Mesendoderm (in vitro differentiated cells): ENCODE data around the gene SPEM1.

Experiments used
- DNase-seq: peaks from one replicate; pipeline ENCODE4 v3.0.0; 2013
- H2AK5ac ChIP-seq: 2 replicates; pipeline ENCODE4 v1.6.1; 2013; ENCODE audit warnings: low read length, inconsistent platforms
- H2BK120ac ChIP-seq: 2 replicates; pipeline ENCODE4 v1.6.1; 2013; ENCODE audit warnings: low read depth, mild to moderate bottlenecking, low read length, moderate library complexity, mixed read lengths
- H2BK15ac ChIP-seq: replicated peaks from 2 replicates; pipeline ENCODE4 v1.6.1; 2013; ENCODE audit warnings: low read depth, mild to moderate bottlenecking, moderate library complexity
- H2BK5ac ChIP-seq: 2 replicates; pipeline ENCODE4 v1.6.1; 2013; ENCODE audit warnings: low read length, inconsistent platforms
- H3K18ac ChIP-seq: 2 replicates; pipeline ENCODE4 v1.6.1; 2013; ENCODE audit warnings: mild to moderate bottlenecking, low read length, mixed read lengths
- H3K23ac ChIP-seq: one replicate; pipeline ENCODE4 v1.6.1; 2013; ENCODE audit warnings: low read length
- H3K27ac ChIP-seq: 2 replicates; pipeline ENCODE4 v1.5.1; 2013; ENCODE audit warnings: low read depth, mild to moderate bottlenecking, inconsistent platforms, low read length, moderate library complexity
- H3K27me3 ChIP-seq: 2 replicates; pipeline ENCODE4 v1.6.1; 2013; ENCODE audit warnings: low read length, control low read depth, mild to moderate bottlenecking, inconsistent platforms; ENCODE audit not compliant: insufficient read depth, poor library complexity
- H3K36me3 ChIP-seq: 2 replicates; pipeline ENCODE4 v1.6.1; 2013; ENCODE audit warnings: low read length, inconsistent platforms; ENCODE audit not compliant: control insufficient read depth, insufficient read depth
- H3K4ac ChIP-seq: one replicate; pipeline ENCODE4 v1.6.1; 2013; ENCODE audit warnings: low read depth, mild to moderate bottlenecking, low read length, moderate library complexity
- H3K4me1 ChIP-seq: 2 replicates; pipeline ENCODE4 v1.6.1; 2013; ENCODE audit warnings: low read depth, low read length, inconsistent platforms; ENCODE audit not compliant: control insufficient read depth
- H3K4me2 ChIP-seq: 2 replicates; pipeline ENCODE4 v1.6.1; 2013; ENCODE audit warnings: low read length
- H3K4me3 ChIP-seq: 2 replicates; pipeline ENCODE4 v1.5.1; 2013; ENCODE audit warnings: mild to moderate bottlenecking, low read length
- H3K56ac ChIP-seq: one replicate; pipeline ENCODE4 v1.6.1; 2013; ENCODE audit warnings: low read length
- H3K79me1 ChIP-seq: 2 replicates; pipeline ENCODE4 v1.6.1; 2013; ENCODE audit warnings: low read length, inconsistent platforms
- H3K79me2 ChIP-seq: 2 replicates; pipeline ENCODE4 v1.6.1; 2013; ENCODE audit warnings: mild to moderate bottlenecking, low read length; ENCODE audit not compliant: control insufficient read depth, insufficient read depth
- H3K9ac ChIP-seq: 2 replicates; pipeline ENCODE4 v1.6.1; 2013; ENCODE audit warnings: low read length, inconsistent platforms
- H4K5ac ChIP-seq: one replicate; pipeline ENCODE4 v1.6.1; 2013; ENCODE audit warnings: low read length
- H4K8ac ChIP-seq: one replicate; pipeline ENCODE4 v1.6.1; 2013; ENCODE audit warnings: low read depth, mild to moderate bottlenecking, control low read depth, low read length, moderate library complexity
- WGBS: extraction: QIAGEN DNeasy Blood & Tissue Kit; methylation state at CpG from one replicate; pipeline ENCODE4 v1.1.7; 2013; ENCODE audit warnings: low lambda C conversion rate, missing lambda C conversion rate; ENCODE audit not compliant: insufficient coverage; ENCODE audit errors: extremely low coverage; 5-methylcytosine and 5-hydroxymethylcytosine counted together

Gene SPEM1

GRCh38 chr17:7407485-7408251 lies 12.5 kb upstream of the SPEM1 start, which contains the start of gene NLGN2:
NLGN2 (plus strand) TSS chr17:7407845; CDS start chr17:7408256, 411 bp downstream.
- Histone ChIP-seq H4K8ac (no peak within 1 kb of the TSS), H3K56ac (peak within 1 kb of the TSS; percentile 88), H3K4me2 (peak within 1 kb of the TSS; percentile 55), H3K9ac (peak within 1 kb of the TSS; percentile 63), H3K27ac (no peak within 1 kb of the TSS), H3K79me2 (no peaks in the 10 kb centered on the region), H4K5ac (no peak within 1 kb of the TSS), H3K36me3 (no peaks in the 10 kb centered on the region), H3K27me3 (no peaks in the 10 kb centered on the region), H3K18ac (peak within 1 kb of the TSS; percentile 57), H2AK5ac (no peak within 1 kb of the TSS), H2BK5ac (no peak within 1 kb of the TSS), H2BK120ac (no peak within 1 kb of the TSS), H3K79me1 (no peaks in the 10 kb centered on the region), H3K4me1 (peaks cover 9% of the 10 kb centered on the region), H3K4ac (no peak within 1 kb of the TSS), H3K4me3 (no peak within 1 kb of the TSS), H3K23ac (peak within 1 kb of the TSS; percentile 80), H2BK15ac (no peak within 1 kb of the TSS)
- DNase-seq: no peak
- no CpG with 5 or more reads among the region's 12 CpGs for WGBS

- Histone ChIP-seq H2BK120ac (no peak overlapping the region), H3K18ac (peak overlapping the region; percentile 57), H3K79me1 (no peaks in the 10 kb centered on the region), H3K4me2 (peak overlapping the region; percentile 55), H3K9ac (peak overlapping the region; percentile 63), H3K56ac (peak overlapping the region; percentile 88), H3K27me3 (no peaks in the 10 kb centered on the region), H3K4me3 (no peak overlapping the region), H3K27ac (no peak overlapping the region), H3K79me2 (no peaks in the 10 kb centered on the region), H3K36me3 (no peaks in the 10 kb centered on the region), H4K5ac (no peak overlapping the region), H3K23ac (peak overlapping the region; percentile 80), H2BK15ac (no peak overlapping the region), H2BK5ac (no peak overlapping the region), H3K4me1 (peaks cover 7% of the 10 kb centered on the region), H4K8ac (no peak overlapping the region), H3K4ac (no peak overlapping the region), H2AK5ac (no peak overlapping the region)
- no peak for DNase-seq
- no CpG with 5 or more reads among the region's 58 CpGs for WGBS
Observed at GRCh38 chr17:7408252-7408727, 11.8 kb upstream of the SPEM1 start.

- Histone ChIP-seq H4K5ac (no peak overlapping the region), H4K8ac (no peak overlapping the region), H3K23ac (peak overlapping the region; percentile 80), H3K9ac (peak overlapping the region; percentile 63), H2AK5ac (no peak overlapping the region), H3K36me3 (no peaks in the 10 kb centered on the region), H2BK5ac (no peak overlapping the region), H3K4me3 (no peak overlapping the region), H3K27me3 (no peaks in the 10 kb centered on the region), H2BK15ac (no peak overlapping the region), H3K79me2 (no peaks in the 10 kb centered on the region), H3K4me1 (peaks cover 7% of the 10 kb centered on the region), H3K4ac (no peak overlapping the region), H3K56ac (peak overlapping the region; percentile 88), H3K27ac (no peak overlapping the region), H3K79me1 (no peaks in the 10 kb centered on the region), H3K4me2 (no peak overlapping the region), H2BK120ac (no peak overlapping the region), H3K18ac (no peak overlapping the region)
- DNase-seq: no peak
- WGBS: no CpG with 5 or more reads among the region's 6 CpGs
Observed at GRCh38 chr17:7408863-7409262, 11.3 kb upstream of the SPEM1 start.

GRCh38 chr17:7409716-7410115 lies 10.4 kb upstream of the SPEM1 start:
- no peak overlapping the region for H3K4me3 ChIP-seq
- H3K79me2 ChIP-seq: no peaks in the 10 kb centered on the region
- H3K56ac ChIP-seq: no peak overlapping the region
- peaks cover 7% of the 10 kb centered on the region for H3K4me1 ChIP-seq
- H3K27ac ChIP-seq: no peak overlapping the region
- H2BK120ac ChIP-seq: no peak overlapping the region
- no peaks in the 10 kb centered on the region for H3K79me1 ChIP-seq
- no peak for DNase-seq
- no peak overlapping the region for H3K4me2 ChIP-seq
- no peak overlapping the region for H4K8ac ChIP-seq
- H3K27me3 ChIP-seq: no peaks in the 10 kb centered on the region
- no peak overlapping the region for H2AK5ac ChIP-seq
- no peak overlapping the region for H3K9ac ChIP-seq
- H2BK5ac ChIP-seq: no peak overlapping the region
- no CpG with 5 or more reads among the region's 6 CpGs for whole genome bisulfite sequencing
- H3K18ac ChIP-seq: no peak overlapping the region
- H2BK15ac ChIP-seq: no peak overlapping the region
- no peak overlapping the region for H3K23ac ChIP-seq
- no peak overlapping the region for H4K5ac ChIP-seq
- H3K4ac ChIP-seq: no peak overlapping the region
- no peaks in the 10 kb centered on the region for H3K36me3 ChIP-seq

GRCh38 chr17:7410634-7411426 lies 9.3 kb upstream of the SPEM1 start:
- H3K56ac ChIP-seq: no peak overlapping the region
- H3K4me1 ChIP-seq: peaks cover 7% of the 10 kb centered on the region
- no peak overlapping the region for H3K4me3 ChIP-seq
- no peaks in the 10 kb centered on the region for H3K79me2 ChIP-seq
- H3K23ac ChIP-seq: no peak overlapping the region
- H3K18ac ChIP-seq: no peak overlapping the region
- no peak overlapping the region for H3K9ac ChIP-seq
- H2BK5ac ChIP-seq: no peak overlapping the region
- no peak overlapping the region for H3K27ac ChIP-seq
- H2BK15ac ChIP-seq: no peak overlapping the region
- DNase-seq: no peak
- WGBS: no CpG with 5 or more reads among the region's 25 CpGs
- no peak overlapping the region for H3K4ac ChIP-seq
- no peak overlapping the region for H2BK120ac ChIP-seq
- H2AK5ac ChIP-seq: no peak overlapping the region
- H3K36me3 ChIP-seq: no peaks in the 10 kb centered on the region
- no peaks in the 10 kb centered on the region for H3K27me3 ChIP-seq
- H4K8ac ChIP-seq: no peak overlapping the region
- H3K79me1 ChIP-seq: no peaks in the 10 kb centered on the region
- H4K5ac ChIP-seq: no peak overlapping the region
- H3K4me2 ChIP-seq: no peak overlapping the region
